HepG2 (cell line): ENCODE measurements around the gene SYNPR. TPM values are rescaled to one million over a fixed set of nuclear protein-coding genes. Genes with fewer than 3 reads are reported as not detected.
A peak's percentile ranks its signal among the peaks of the same experiment; 100 is the strongest.

ENCODE experiments used
- ATAC-seq: fragments of 200-7000 bp; cut with Tn5 transposase; 3 replicates; pipeline ENCODE4 v1.9.1; 2020; ENCODE audit warnings: mild to moderate bottlenecking, moderate library complexity
- BruUV-seq: library from RNA; stranded (reverse); fragments of 400-500 nt; replicated peaks from 2 replicates; lab custom pipeline; 2021; lab: Mats Ljungman, UMichigan
- CTCF ChIA-PET: fragments of 300-600 bp; formaldehyde crosslinking; extraction: SDS; loops from one replicate; lab custom pipeline; 2021; ENCODE audit warnings: low total read pairs, inconsistent platforms, low intra/inter-chr PET ratio; lab: Yijun Ruan, JAX
- POLR2A ChIA-PET: fragments of 350-600 bp; sonication (Branson Sonifier 250); formaldehyde crosslinking; loops from one replicate; lab custom pipeline; 2020; ENCODE audit warnings: antibody characterized with exemption, inconsistent platforms; lab: Yijun Ruan, JAX
- DNase-seq: peaks from one replicate; pipeline ENCODE4 v3.0.0-alpha.2; 2015; ENCODE audit warnings: low spot score
- FAIRE-seq: peaks from 3 replicates; lab custom pipeline; 2011; peaks lifted over from hg19 to GRCh38; lab: Jason Lieb, UNC
- H2AFZ ChIP-seq: one replicate; pipeline ENCODE4 v1.6.1; 2011; ENCODE audit warnings: low read length, inconsistent platforms
- H3K27ac ChIP-seq: fragments of 300-600 bp; 3 replicates; pipeline ENCODE4 v1.8.0; 2011; ENCODE audit warnings: mixed run types, mild to moderate bottlenecking, mixed read lengths, low read length, inconsistent platforms; ENCODE audit not compliant: insufficient read depth; ENCODE audit errors: extremely low read length
- H3K27me3 ChIP-seq, 2 experiments: fragments of 200-600 bp in 1 of 2; 2 replicates in 1 of 2; 3 replicates in 1 of 2; pipeline versions ENCODE4 v1.6.0 to v1.8.0; 2011; ENCODE audit warnings: low read length in 2 of 2, mild to moderate bottlenecking in 2 of 2, moderate library complexity in 2 of 2, inconsistent platforms in 1 of 2; ENCODE audit not compliant: insufficient read depth in 2 of 2, control insufficient read depth in 1 of 2
- H3K36me3 ChIP-seq, 2 experiments: fragments of 200-600 bp in 1 of 2; replicated peaks in 1 of 2; 2 replicates in 1 of 2; 3 replicates in 1 of 2; pipeline versions ENCODE4 v1.5.1 to v1.8.0; 2011; ENCODE audit warnings: low read length in 2 of 2, inconsistent platforms in 1 of 2; ENCODE audit not compliant: insufficient read depth in 2 of 2, control insufficient read depth in 1 of 2
- H3K4me1 ChIP-seq: 2 replicates; pipeline ENCODE4 v1.5.1; 2012; ENCODE audit warnings: low read length, inconsistent platforms; ENCODE audit not compliant: insufficient read depth
- H3K4me2 ChIP-seq: 2 replicates; pipeline ENCODE4 v1.6.0; 2011; ENCODE audit warnings: low read depth, low read length, inconsistent platforms
- H3K4me3 ChIP-seq, 3 experiments: fragments of 200-600 bp in 1 of 3; sonication (generic), shearing (Covaris generic) in 1 of 3; replicated peaks in 1 of 3; 2 replicates each; pipeline ENCODE4 v1.5.1; 2011 to 2016; ENCODE audit warnings: low read length in 3 of 3, inconsistent platforms in 2 of 3, low read depth in 2 of 3, mild to moderate bottlenecking in 2 of 3, control low read depth in 1 of 3, mixed read lengths in 1 of 3; ENCODE audit not compliant: insufficient read depth in 1 of 3
- H3K79me2 ChIP-seq: one replicate; pipeline ENCODE4 v1.6.1; 2011; ENCODE audit warnings: low read length, inconsistent platforms; ENCODE audit not compliant: insufficient read depth
- H3K9ac ChIP-seq: 2 replicates; pipeline ENCODE4 v1.6.0; 2011; ENCODE audit warnings: mild to moderate bottlenecking, low read depth, low read length, inconsistent platforms; ENCODE audit not compliant: insufficient read depth
- H3K9me3 ChIP-seq: 2 replicates; pipeline ENCODE4 v1.5.1; 2012; ENCODE audit warnings: mild to moderate bottlenecking, low read length
- H4K20me1 ChIP-seq: 2 replicates; pipeline ENCODE4 v1.6.0; 2011; ENCODE audit warnings: inconsistent platforms, mild to moderate bottlenecking, low read length, moderate library complexity; ENCODE audit not compliant: insufficient read depth
- CHD2 ChIP-seq: IDR thresholded peaks from 2 replicates; pipeline ENCODE4 v1.6.1; 2011; ENCODE audit warnings: low read depth, low read length, improper control_type of control experiment
- EEA1 ChIP-seq: sonication (generic); formaldehyde crosslinking; IDR thresholded peaks from 2 replicates; pipeline ENCODE4 v1.5.1; 2020; ENCODE audit warnings: mild to moderate bottlenecking, missing genetic modification reagents, borderline replicate concordance
- HOXA7 ChIP-seq: sonication (generic); formaldehyde crosslinking; IDR thresholded peaks from 2 replicates; pipeline ENCODE4 v1.8.1; 2022; ENCODE audit warnings: mild to moderate bottlenecking, missing genetic modification reagents, moderate library complexity
- JUND ChIP-seq: sonication (generic); formaldehyde crosslinking; IDR thresholded peaks from 2 replicates; pipeline ENCODE4 v1.8.0; 2022; ENCODE audit warnings: mild to moderate bottlenecking, missing genetic modification reagents
- REPIN1 ChIP-seq: sonication (generic); formaldehyde crosslinking; IDR thresholded peaks from 2 replicates; pipeline ENCODE4 v1.8.0; 2022; ENCODE audit warnings: missing genetic modification reagents, low read depth, mild to moderate bottlenecking, borderline replicate concordance
- STAG1 ChIP-seq: sonication (generic); formaldehyde crosslinking; IDR thresholded peaks from 2 replicates; pipeline ENCODE4 v1.4.0; 2020; ENCODE audit warnings: missing genetic modification reagents
- TCF7 ChIP-seq: sonication (generic); IDR thresholded peaks from 2 replicates; pipeline ENCODE4 v1.6.1; 2016; ENCODE audit warnings: antibody characterized with exemption, low read depth
- ZBTB33 ChIP-seq: sonication (generic); formaldehyde crosslinking; IDR thresholded peaks from 2 replicates; pipeline ENCODE4 v1.4.0; 2020; ENCODE audit warnings: missing genetic modification reagents
- ZFP36L2 ChIP-seq: sonication (generic); formaldehyde crosslinking; IDR thresholded peaks from 2 replicates; pipeline ENCODE4 v1.4.0; 2020; ENCODE audit warnings: missing genetic modification reagents
- ZNF761 ChIP-seq: sonication (generic); formaldehyde crosslinking; conservative IDR thresholded peaks from 2 replicates; pipeline ENCODE4 v1.4.0; 2020; ENCODE audit warnings: mild to moderate bottlenecking, missing genetic modification reagents
- in situ Hi-C: cut with HindIII; loops from 2 replicates; pipeline ENCODE4 v1.10.0; 2017; ENCODE audit warnings: low pct_unique_long_range_greater_than_20kb; ENCODE audit not compliant: extremely low pct_ligation_motif_present
- intact Hi-C: fragments of 100-400 bp; cut with micrococcal nuclease; formaldehyde crosslinking; loops from one replicate; pipeline ENCODE4 v1.10.0; 2022; ENCODE audit not compliant: unreplicated experiment
- polyA plus RNA-seq, 8 experiments: library from polyadenylated mRNA; depleted of rRNA in 3 of 8; stranded (reverse) in 7 of 8; unstranded in 1 of 8; fragments of >200 nt; fragmentation: Illumina TruSeq in 4 of 8; extraction: Trizol in 4 of 8; gene quantifications; 2 replicates each; pipeline versions ENCODE4 v1.2.1 to v1.2.3, GENCODE V29; 2011 to 2016; ENCODE audit warnings: low read depth in 4 of 8, missing spikeins in 1 of 8, mixed read lengths in 1 of 8; ENCODE audit not compliant: insufficient read depth in 1 of 8
- total RNA-seq, 5 experiments: library from RNA; depleted of rRNA; stranded (reverse); fragments of >200 nt; fragmentation: Illumina TruSeq; extraction: Trizol; gene quantifications; 2 replicates each; pipeline ENCODE4 v1.2.3, GENCODE V29; 2016; ENCODE audit warnings: low read depth in 1 of 5
- TF ChIP-seq, protein P1 (sequence below): sonication (generic); formaldehyde crosslinking; IDR thresholded peaks from 2 replicates; pipeline ENCODE4 v1.5.0; 2020; ENCODE audit warnings: mild to moderate bottlenecking, missing genetic modification reagents, moderate library complexity
- TF ChIP-seq, protein P2 (sequence below): sonication (generic); formaldehyde crosslinking; IDR thresholded peaks from 2 replicates; pipeline ENCODE4 v1.9.0; 2022; ENCODE audit warnings: missing genetic modification reagents, mild to moderate bottlenecking, borderline replicate concordance
- TF ChIP-seq, protein P3 (sequence below): sonication (generic); formaldehyde crosslinking; IDR thresholded peaks from 2 replicates; pipeline ENCODE4 v1.4.0; 2020; ENCODE audit warnings: missing genetic modification reagents, mild to moderate bottlenecking, borderline replicate concordance
- TF ChIP-seq, protein P4 (sequence below): sonication (generic); formaldehyde crosslinking; IDR thresholded peaks from 2 replicates; pipeline ENCODE4 v1.4.0; 2020; ENCODE audit warnings: missing genetic modification reagents

The SYNPR gene
- total and polyA plus RNA-seq, 2 of the 13 experiments (the other 11 are each of a cell fraction or from before 2014, with no cell fraction given), result 0.04 TPM; not detected in 1

DNA sequence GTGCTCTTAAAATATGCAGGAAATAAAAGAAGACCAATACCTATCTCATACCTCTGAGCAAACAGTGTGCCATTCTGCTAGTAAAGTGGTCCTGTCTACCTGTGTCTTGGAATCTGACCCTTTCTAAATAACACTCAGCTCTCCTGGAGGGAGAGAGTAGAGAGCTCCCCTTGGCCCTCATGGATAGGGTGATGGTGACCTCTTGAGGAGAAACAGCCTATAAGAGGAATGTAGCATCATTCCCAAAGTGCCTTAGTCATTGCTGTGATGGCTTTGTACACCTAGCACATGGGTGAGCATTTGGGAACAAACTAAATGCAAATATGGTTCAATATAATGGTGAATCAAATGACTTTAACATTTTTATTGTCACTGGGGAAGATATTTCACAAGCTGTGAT, 384.4 kb downstream of the SYNPR start:
- ATAC-seq, result peak; percentile 49; the same call in 2 of the 3 replicates

More for the DNA sequence above, 384.4 kb downstream of the SYNPR start:
- no TSS peak for BruUV-seq
- Histone ChIP-seq H3K27me3 (no peaks in the 10 kb centered on the region), H3K36me3 (no peaks in the 10 kb centered on the region), H3K4me2 (no peak overlapping the region), H3K9me3 (no peaks in the 10 kb centered on the region), H4K20me1 (no peaks in the 10 kb centered on the region), H3K4me3 (no peak overlapping the region), H3K79me2 (no peaks in the 10 kb centered on the region), H3K27ac (no peak overlapping the region), H3K4me1 (no peaks in the 10 kb centered on the region), H3K9ac (no peak overlapping the region), H2AFZ (no peak overlapping the region)
- FAIRE-seq, result no peak
- peak; percentile 36; the same call in 1 of the 2 replicates for TF ChIP-seq STAG1 (CRISPR knock-in tag)
- TF ChIP-seq, protein P1, sequence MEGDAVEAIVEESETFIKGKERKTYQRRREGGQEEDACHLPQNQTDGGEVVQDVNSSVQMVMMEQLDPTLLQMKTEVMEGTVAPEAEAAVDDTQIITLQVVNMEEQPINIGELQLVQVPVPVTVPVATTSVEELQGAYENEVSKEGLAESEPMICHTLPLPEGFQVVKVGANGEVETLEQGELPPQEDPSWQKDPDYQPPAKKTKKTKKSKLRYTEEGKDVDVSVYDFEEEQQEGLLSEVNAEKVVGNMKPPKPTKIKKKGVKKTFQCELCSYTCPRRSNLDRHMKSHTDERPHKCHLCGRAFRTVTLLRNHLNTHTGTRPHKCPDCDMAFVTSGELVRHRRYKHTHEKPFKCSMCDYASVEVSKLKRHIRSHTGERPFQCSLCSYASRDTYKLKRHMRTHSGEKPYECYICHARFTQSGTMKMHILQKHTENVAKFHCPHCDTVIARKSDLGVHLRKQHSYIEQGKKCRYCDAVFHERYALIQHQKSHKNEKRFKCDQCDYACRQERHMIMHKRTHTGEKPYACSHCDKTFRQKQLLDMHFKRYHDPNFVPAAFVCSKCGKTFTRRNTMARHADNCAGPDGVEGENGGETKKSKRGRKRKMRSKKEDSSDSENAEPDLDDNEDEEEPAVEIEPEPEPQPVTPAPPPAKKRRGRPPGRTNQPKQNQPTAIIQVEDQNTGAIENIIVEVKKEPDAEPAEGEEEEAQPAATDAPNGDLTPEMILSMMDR (CRISPR knock-in tag), result peak; percentile 43
- TF ChIP-seq HOXA7, result no peak
- TF ChIP-seq CHD2, result no peak
- TF ChIP-seq TCF7, result no peak
- no peak for TF ChIP-seq EEA1 (CRISPR knock-in tag)
- TF ChIP-seq, protein P2, sequence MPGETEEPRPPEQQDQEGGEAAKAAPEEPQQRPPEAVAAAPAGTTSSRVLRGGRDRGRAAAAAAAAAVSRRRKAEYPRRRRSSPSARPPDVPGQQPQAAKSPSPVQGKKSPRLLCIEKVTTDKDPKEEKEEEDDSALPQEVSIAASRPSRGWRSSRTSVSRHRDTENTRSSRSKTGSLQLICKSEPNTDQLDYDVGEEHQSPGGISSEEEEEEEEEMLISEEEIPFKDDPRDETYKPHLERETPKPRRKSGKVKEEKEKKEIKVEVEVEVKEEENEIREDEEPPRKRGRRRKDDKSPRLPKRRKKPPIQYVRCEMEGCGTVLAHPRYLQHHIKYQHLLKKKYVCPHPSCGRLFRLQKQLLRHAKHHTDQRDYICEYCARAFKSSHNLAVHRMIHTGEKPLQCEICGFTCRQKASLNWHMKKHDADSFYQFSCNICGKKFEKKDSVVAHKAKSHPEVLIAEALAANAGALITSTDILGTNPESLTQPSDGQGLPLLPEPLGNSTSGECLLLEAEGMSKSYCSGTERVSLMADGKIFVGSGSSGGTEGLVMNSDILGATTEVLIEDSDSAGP (CRISPR knock-in tag), result no peak
- TF ChIP-seq, protein P3, sequence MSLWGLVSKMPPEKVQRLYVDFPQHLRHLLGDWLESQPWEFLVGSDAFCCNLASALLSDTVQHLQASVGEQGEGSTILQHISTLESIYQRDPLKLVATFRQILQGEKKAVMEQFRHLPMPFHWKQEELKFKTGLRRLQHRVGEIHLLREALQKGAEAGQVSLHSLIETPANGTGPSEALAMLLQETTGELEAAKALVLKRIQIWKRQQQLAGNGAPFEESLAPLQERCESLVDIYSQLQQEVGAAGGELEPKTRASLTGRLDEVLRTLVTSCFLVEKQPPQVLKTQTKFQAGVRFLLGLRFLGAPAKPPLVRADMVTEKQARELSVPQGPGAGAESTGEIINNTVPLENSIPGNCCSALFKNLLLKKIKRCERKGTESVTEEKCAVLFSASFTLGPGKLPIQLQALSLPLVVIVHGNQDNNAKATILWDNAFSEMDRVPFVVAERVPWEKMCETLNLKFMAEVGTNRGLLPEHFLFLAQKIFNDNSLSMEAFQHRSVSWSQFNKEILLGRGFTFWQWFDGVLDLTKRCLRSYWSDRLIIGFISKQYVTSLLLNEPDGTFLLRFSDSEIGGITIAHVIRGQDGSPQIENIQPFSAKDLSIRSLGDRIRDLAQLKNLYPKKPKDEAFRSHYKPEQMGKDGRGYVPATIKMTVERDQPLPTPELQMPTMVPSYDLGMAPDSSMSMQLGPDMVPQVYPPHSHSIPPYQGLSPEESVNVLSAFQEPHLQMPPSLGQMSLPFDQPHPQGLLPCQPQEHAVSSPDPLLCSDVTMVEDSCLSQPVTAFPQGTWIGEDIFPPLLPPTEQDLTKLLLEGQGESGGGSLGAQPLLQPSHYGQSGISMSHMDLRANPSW (CRISPR knock-in tag), result no peak
- no peak for TF ChIP-seq ZFP36L2 (CRISPR knock-in tag)
- TF ChIP-seq, protein P4, sequence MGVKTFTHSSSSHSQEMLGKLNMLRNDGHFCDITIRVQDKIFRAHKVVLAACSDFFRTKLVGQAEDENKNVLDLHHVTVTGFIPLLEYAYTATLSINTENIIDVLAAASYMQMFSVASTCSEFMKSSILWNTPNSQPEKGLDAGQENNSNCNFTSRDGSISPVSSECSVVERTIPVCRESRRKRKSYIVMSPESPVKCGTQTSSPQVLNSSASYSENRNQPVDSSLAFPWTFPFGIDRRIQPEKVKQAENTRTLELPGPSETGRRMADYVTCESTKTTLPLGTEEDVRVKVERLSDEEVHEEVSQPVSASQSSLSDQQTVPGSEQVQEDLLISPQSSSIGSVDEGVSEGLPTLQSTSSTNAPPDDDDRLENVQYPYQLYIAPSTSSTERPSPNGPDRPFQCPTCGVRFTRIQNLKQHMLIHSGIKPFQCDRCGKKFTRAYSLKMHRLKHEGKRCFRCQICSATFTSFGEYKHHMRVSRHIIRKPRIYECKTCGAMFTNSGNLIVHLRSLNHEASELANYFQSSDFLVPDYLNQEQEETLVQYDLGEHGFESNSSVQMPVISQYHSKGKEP (CRISPR knock-in tag), result no peak
- no peak for TF ChIP-seq JUND (CRISPR knock-in tag)
- no peak for TF ChIP-seq REPIN1 (CRISPR knock-in tag)
- TF ChIP-seq ZNF761 (CRISPR knock-in tag), result no peak
- TF ChIP-seq ZBTB33 (CRISPR knock-in tag), result no peak
- in situ Hi-C loops (no loop called here), intact Hi-C loops (loop anchor here (10.0 kb wide), 1 partner anchor 308 kb away; no protein-coding TSS in a partner anchor)
- ChIA-PET CTCF (no interaction called here), POLR2A (no interaction called here)
- DNase-seq, result peak; percentile 6
